Measurements from ENCODE around the gene C1QTNF6.

DNA sequence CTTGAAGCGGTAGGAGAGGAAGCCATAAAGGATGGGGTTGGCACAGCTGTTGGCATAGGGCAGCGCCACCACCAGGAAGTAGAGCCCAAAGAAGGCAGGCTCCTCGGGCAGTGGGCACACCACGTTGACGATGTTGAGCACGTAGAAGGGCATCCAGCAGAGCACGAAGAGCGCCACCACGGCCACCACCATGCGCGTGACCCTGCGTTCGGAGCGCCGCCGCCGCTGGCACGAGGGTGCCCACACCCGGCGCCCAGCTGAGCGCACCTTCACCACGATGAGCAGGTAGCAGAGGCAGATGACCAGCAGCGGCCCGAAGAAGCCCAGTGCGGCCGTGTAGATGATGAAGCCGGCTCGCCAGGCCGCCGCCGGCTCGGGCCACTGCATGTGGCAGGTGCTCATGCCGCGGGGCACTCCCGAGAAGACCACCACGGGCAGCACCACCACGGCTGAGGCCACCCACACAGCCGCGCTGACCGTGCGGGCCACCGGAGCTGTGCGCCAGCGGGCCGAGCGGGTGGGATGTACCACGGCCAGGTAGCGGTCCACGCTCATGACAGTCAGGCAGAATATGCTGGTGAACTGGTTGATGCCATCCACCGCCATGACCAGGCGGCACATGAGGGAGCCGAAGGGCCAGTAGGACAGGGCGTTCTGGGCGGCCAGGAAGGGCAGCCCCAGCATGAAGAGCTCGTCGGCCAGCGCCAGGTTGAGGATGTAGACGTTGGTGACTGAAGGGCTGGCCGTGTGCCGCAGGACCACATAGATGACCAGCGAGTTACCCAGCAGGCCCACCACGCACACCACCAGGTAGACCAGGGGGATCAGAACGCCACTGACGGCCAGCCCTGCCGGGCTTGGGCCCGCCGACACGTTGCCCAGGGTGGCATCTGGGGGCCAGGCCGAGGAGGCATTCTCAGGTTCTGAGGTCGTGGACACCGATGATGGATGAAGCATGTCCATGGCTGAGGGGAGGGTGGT is 19.1 kb upstream of the C1QTNF6 start:
- TF ChIP-seq POLR2AphosphoS5 (IDR thresholded peaks at IDR 0.05) (no peak), POLR2A (IDR thresholded peaks at IDR 0.05) (no peak)
- TF ChIP-seq, protein P1, sequence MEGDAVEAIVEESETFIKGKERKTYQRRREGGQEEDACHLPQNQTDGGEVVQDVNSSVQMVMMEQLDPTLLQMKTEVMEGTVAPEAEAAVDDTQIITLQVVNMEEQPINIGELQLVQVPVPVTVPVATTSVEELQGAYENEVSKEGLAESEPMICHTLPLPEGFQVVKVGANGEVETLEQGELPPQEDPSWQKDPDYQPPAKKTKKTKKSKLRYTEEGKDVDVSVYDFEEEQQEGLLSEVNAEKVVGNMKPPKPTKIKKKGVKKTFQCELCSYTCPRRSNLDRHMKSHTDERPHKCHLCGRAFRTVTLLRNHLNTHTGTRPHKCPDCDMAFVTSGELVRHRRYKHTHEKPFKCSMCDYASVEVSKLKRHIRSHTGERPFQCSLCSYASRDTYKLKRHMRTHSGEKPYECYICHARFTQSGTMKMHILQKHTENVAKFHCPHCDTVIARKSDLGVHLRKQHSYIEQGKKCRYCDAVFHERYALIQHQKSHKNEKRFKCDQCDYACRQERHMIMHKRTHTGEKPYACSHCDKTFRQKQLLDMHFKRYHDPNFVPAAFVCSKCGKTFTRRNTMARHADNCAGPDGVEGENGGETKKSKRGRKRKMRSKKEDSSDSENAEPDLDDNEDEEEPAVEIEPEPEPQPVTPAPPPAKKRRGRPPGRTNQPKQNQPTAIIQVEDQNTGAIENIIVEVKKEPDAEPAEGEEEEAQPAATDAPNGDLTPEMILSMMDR (IDR thresholded peaks at IDR 0.05), result no peak
